Adrenal gland (tissue), 19 donors: ENCODE results near the gene HSD17B7. TPM values are rescaled to one million over a fixed set of nuclear protein-coding genes. Genes with fewer than 3 reads are reported as not detected.
A peak's percentile ranks its signal among the peaks of the same experiment; 100 is the strongest.
"Not testable (repeated sequence)": the region's sequence is repeated elsewhere in the genome, so short reads cannot be mapped to it uniquely, and the experiment has no call there.

Experiments used
- DNase-seq, 7 donors: peaks; one replicate each; pipeline ENCODE4 v3.0.0-alpha.2; 2019 to 2020
- H3K27ac ChIP-seq, 5 donors: fragments of 200-600 bp; sonication (generic) in 4 of 5; 1 replicate in 3 of 5; 2 replicates in 2 of 5; pipeline versions ENCODE4 v1.5.1 to v1.8.0; 2016 to 2020; ENCODE audit warnings: mild to moderate bottlenecking in 1 of 5
- H3K27me3 ChIP-seq: fragments of 200-600 bp; 2 replicates; pipeline ENCODE4 v1.8.0; 2021
- H3K36me3 ChIP-seq, 2 donors: fragments of 200-600 bp; replicated peaks in 1 of 2; 1 replicate in 1 of 2; 2 replicates in 1 of 2; pipeline versions ENCODE4 v1.5.1 to v1.8.0; 2018 to 2022
- H3K4me1 ChIP-seq, 2 donors: fragments of 200-600 bp; replicated peaks in 1 of 2; 1 replicate in 1 of 2; 2 replicates in 1 of 2; pipeline versions ENCODE4 v1.5.1 to v1.8.0; 2018 to 2021
- H3K4me3 ChIP-seq, 4 donors: fragments of 200-600 bp; sonication (generic) in 3 of 4; one replicate each; pipeline ENCODE4 v1.5.1; 2016 to 2018
- H3K9me3 ChIP-seq, 3 donors: fragments of 200-600 bp; sonication (generic) in 1 of 3; replicated peaks in 1 of 3; 1 replicate in 2 of 3; 2 replicates in 1 of 3; pipeline versions ENCODE4 v1.5.1 to v1.8.0; 2016 to 2021
- POLR2A ChIP-seq, 2 donors: fragments of 450-650 bp; IDR thresholded peaks; one replicate each; pipeline ENCODE4 v1.6.1; 2017; ENCODE audit warnings: antibody characterized with exemption in 2 of 2, mild to moderate bottlenecking in 2 of 2, moderate library complexity in 1 of 2
- WGBS, 4 donors: extraction: QIAGEN DNeasy Blood & Tissue Kit in 2 of 4; methylation state at CpG; one replicate each; pipeline versions ENCODE4 v1.1.5 to v1.1.7; 2013 to 2017; 5-methylcytosine and 5-hydroxymethylcytosine counted together
- intact Hi-C, 2 donors: fragments of 100-400 bp; cut with DNase I; formaldehyde crosslinking; loops; one replicate each; pipeline versions ENCODE4 v1.14.1 to v1.15.0; 2022 to 2023
- long read RNA-seq, 10 donors: library from polyadenylated mRNA in 3 of 10; unstranded in 2 of 10; stranded (forward) in 1 of 10; transcript quantifications; one replicate each; pipeline ENCODE4 v2.0.0 and lab custom pipeline, GENCODE V29; 2021 to 2026
- polyA plus RNA-seq, 3 donors: library from polyadenylated mRNA; stranded (reverse); fragments of 200-250 nt in 2 of 3; fragments of 350-450 nt in 1 of 3; fragmentation: Illumina TruSeq in 1 of 3; extraction: RNeasy Lipid Tissue Mini Kit (QIAGEN cat#74804) in 1 of 3; gene quantifications; one replicate each; pipeline ENCODE4 v1.2.3, GENCODE V29; 2013 to 2014
- total RNA-seq, 9 donors: library from RNA; depleted of rRNA in 4 of 9; stranded (reverse); fragments of >200 nt in 4 of 9; fragments of 120-200 nt in 1 of 9; fragmentation: NEBNext Ultra II Directional in 1 of 9; extraction: Animal tissue kit (Norgen Biotek cat#: 25700) in 1 of 9; gene quantifications; one replicate each; pipeline versions ENCODE4 v1.1.0 to v1.2.4, GENCODE V29; 2013 to 2023
- TF ChIP-seq, protein P1 (sequence below), 6 experiments: fragments of 450-650 bp in 4 of 6; fragments of 200-600 bp in 2 of 6; sonication (generic) in 1 of 6; IDR thresholded peaks; 1 replicate in 5 of 6; 2 replicates in 1 of 6; pipeline versions ENCODE4 v1.5.1 to v1.8.0; 2016 to 2021; ENCODE audit warnings: antibody characterized with exemption in 6 of 6, mild to moderate bottlenecking in 2 of 6, moderate library complexity in 1 of 6
- donor health status: healthy with polysubstance abuse.
- donor health status: Bipolar disorder and iron deficiency.
- donor health status: DM: yes; HTN: yes; CAD: no.
- donor health status: DM: no; HTN: no; CAD: no.
- donor health status: DM: no; HTN: no; CAD: no.
- donor health status: DM: yes; HTN: yes; CAD: no.

HSD17B7 gene, protein sequence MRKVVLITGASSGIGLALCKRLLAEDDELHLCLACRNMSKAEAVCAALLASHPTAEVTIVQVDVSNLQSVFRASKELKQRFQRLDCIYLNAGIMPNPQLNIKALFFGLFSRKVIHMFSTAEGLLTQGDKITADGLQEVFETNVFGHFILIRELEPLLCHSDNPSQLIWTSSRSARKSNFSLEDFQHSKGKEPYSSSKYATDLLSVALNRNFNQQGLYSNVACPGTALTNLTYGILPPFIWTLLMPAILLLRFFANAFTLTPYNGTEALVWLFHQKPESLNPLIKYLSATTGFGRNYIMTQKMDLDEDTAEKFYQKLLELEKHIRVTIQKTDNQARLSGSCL
- total RNA-seq (100 to 1,000 TPM in 1 of 9 donors, 10 to 100 TPM in 8; 20.1 to 133 (median 38.7) TPM), polyA plus RNA-seq (10 to 100 TPM; 17.7 to 66.0 (median 40.9) TPM)
- long read RNA-seq, donor 1, transcript HSD17B7-202 (4 exons, 336 nt) = minor isoform, 5 of 82 reads
- long read RNA-seq, donor 1, transcript HSD17B7-201 (9 exons, 1,190 nt) = major isoform, 42 of 82 reads
- long read RNA-seq, donor 1, partial matches to known transcripts = 34 of 82 reads
- long read RNA-seq, donor 1, other reads (novel, unspliced or antisense) = 0 of 82 reads
- long read RNA-seq, donor 2, transcript HSD17B7-201 (9 exons, 1,190 nt) = major isoform, 26 of 41 reads
- long read RNA-seq, donor 2, partial matches to known transcripts = 11 of 41 reads
- long read RNA-seq, donor 2, other reads (novel, unspliced or antisense) = 0 of 41 reads
- long read RNA-seq, donor 3, transcript HSD17B7-201 (9 exons, 1,190 nt) = major isoform, 32 of 34 reads
- long read RNA-seq, donor 3, partial matches to known transcripts = 0 of 34 reads
- long read RNA-seq, donor 3, other reads (novel, unspliced or antisense) = 0 of 34 reads
- long read RNA-seq, donor 4, transcript HSD17B7-201 (9 exons, 1,190 nt) = major isoform, 15 of 25 reads
- long read RNA-seq, donor 4, partial matches to known transcripts = 4 of 25 reads
- long read RNA-seq, donor 4, other reads (novel, unspliced or antisense) = 6 of 25 reads
- long read RNA-seq, donor 5, transcript HSD17B7-201 (9 exons, 1,190 nt) = major isoform, 47 of 57 reads
- long read RNA-seq, donor 5, partial matches to known transcripts = 0 of 57 reads
- long read RNA-seq, donor 5, other reads (novel, unspliced or antisense) = 10 of 57 reads
- long read RNA-seq, donor 6, transcript HSD17B7-201 (9 exons, 1,190 nt) = major isoform, 8 of 11 reads
- long read RNA-seq, donor 6, partial matches to known transcripts = 0 of 11 reads
- long read RNA-seq, donor 6, other reads (novel, unspliced or antisense) = 3 of 11 reads
- long read RNA-seq, donor 7, transcript HSD17B7-201 (9 exons, 1,190 nt) = major isoform, 12 of 31 reads
- long read RNA-seq, donor 7, partial matches to known transcripts = 18 of 31 reads
- long read RNA-seq, donor 7, other reads (novel, unspliced or antisense) = 0 of 31 reads
- long read RNA-seq, donor 8, transcript HSD17B7-201 (9 exons, 1,190 nt) = major isoform, 27 of 40 reads
- long read RNA-seq, donor 8, partial matches to known transcripts = 9 of 40 reads
- long read RNA-seq, donor 8, other reads (novel, unspliced or antisense) = 0 of 40 reads
- long read RNA-seq, donor 9, transcript HSD17B7-201 (9 exons, 1,190 nt) = major isoform, 17 of 32 reads
- long read RNA-seq, donor 9, partial matches to known transcripts = 13 of 32 reads
- long read RNA-seq, donor 9, other reads (novel, unspliced or antisense) = 0 of 32 reads
- long read RNA-seq, donor 10, transcript HSD17B7-201 (9 exons, 1,190 nt) = major isoform, 8 of 8 reads
- long read RNA-seq, donor 10, partial matches to known transcripts = 0 of 8 reads
- long read RNA-seq, donor 10, other reads (novel, unspliced or antisense) = 0 of 8 reads

DNA sequence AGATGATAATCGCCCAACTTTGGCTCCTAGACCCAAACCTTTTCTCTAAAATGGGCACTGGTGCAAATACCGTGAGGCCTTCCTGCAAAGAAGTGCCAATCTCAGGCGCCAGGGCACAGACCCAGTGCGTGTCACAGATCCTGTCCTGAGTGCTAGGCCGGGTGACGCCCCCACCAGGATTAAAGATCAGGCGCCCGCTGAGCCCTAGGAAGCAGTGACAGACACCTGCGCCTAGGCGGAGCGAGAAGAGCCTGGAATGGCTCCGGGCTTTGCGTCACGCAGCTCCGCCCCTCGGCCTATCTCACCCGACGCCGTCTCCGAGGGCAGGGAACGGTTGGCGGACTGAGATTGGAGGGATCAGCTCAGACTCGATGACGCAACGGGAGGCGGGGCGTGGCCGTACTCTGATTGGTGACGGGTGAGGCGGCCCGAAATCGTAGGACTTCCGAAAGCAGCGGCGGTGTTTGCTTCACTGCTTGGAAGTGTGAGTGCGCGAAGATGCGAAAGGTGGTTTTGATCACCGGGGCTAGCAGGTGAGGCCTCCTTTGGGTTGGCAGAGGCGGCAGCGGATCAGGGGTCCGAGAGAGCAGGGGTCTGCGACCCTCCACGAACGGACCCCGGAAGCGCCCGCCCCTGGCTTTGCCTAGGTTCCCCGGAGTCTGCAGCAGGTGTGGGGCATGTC is at the start of gene HSD17B7:
HSD17B7 (plus strand) TSS at position 400 of the 682 bp plus-strand sequence; CDS start at position 499, 99 bp downstream.
- H3K9me3 ChIP-seq, H3K36me3 ChIP-seq, H3K27me3 ChIP-seq, intact Hi-C loops, H3K4me1 ChIP-seq: not testable (repeated sequence)
- peak; percentile 11 to 72 for TF ChIP-seq POLR2A (IDR thresholded peaks at IDR 0.05)
- TF ChIP-seq, protein P1, sequence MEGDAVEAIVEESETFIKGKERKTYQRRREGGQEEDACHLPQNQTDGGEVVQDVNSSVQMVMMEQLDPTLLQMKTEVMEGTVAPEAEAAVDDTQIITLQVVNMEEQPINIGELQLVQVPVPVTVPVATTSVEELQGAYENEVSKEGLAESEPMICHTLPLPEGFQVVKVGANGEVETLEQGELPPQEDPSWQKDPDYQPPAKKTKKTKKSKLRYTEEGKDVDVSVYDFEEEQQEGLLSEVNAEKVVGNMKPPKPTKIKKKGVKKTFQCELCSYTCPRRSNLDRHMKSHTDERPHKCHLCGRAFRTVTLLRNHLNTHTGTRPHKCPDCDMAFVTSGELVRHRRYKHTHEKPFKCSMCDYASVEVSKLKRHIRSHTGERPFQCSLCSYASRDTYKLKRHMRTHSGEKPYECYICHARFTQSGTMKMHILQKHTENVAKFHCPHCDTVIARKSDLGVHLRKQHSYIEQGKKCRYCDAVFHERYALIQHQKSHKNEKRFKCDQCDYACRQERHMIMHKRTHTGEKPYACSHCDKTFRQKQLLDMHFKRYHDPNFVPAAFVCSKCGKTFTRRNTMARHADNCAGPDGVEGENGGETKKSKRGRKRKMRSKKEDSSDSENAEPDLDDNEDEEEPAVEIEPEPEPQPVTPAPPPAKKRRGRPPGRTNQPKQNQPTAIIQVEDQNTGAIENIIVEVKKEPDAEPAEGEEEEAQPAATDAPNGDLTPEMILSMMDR (IDR thresholded peaks at IDR 0.05) = peak in 3 of 6 experiments; percentile 7 to 37 (median 31)
- WGBS, 4 donors = 1 to 8% (median 4%) methylated on average over 5 to 33 of the region's 49 CpGs
- peak; percentile 84 to 93 (median 89) for DNase-seq
- peak within 1 kb of the TSS in 2 of 4 donors; percentile 26 to 55 for H3K4me3 ChIP-seq
- peak within 1 kb of the TSS; percentile 85 to 96 (median 87) for H3K27ac ChIP-seq

DNA sequence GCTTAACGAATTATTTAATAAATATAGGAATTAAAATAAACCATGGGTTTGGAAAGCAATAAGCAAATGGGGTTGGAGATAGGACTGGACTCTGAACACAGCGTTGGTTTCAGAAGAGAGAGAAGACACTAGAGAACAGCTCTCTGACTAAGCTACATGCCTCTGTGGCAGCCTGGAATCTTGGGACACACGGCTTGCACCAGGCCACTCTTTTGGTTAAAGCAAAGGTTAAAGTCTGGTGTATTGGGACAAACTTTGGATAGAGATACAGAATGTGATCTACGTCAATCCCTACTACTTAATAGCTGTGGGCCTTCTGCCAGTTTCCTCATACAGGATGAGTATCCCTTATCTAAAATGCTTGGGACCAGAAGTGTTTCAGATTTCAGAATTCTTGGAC is 49.7 kb upstream of the HSD17B7 start:
- Histone ChIP-seq H3K27me3 (no peaks in the 10 kb centered on the region), H3K4me1 (peaks cover 3 to 7% of the 10 kb centered on the region in 2 donors), H3K36me3 (no peaks in the 10 kb centered on the region), H3K27ac (no peak overlapping the region), H3K4me3 (no peak overlapping the region), H3K9me3 (no peaks in the 10 kb centered on the region)
- DNase-seq = peak in 5 of 7 donors; percentile 25 to 70 (median 41)
- intact Hi-C loops = no loop called here
- TF ChIP-seq, protein P1 (IDR thresholded peaks at IDR 0.05) = no peak
- no peak for TF ChIP-seq POLR2A (IDR thresholded peaks at IDR 0.05)
- 69 to 75% (median 73%) methylated on average over 4 of the region's 4 CpGs for WGBS, 4 donors

DNA sequence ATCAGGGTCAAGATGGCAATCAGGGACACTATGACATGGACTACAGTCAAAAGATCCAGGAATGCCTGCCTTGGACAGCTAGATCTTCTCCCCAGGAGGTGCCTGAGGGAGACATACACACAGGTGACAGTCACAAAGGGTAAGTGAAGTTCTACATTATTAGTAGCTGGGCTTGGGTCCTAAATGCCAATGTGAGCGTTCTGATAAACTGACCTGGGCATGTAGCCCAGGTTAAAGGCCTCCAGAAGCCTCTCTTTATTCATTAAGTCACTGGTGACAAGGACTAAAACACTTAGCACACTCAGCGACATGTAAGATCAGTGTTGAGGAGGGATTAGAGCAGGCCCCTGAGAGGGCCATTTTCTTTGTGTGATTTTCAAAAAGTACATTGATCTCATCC is 48.9 kb upstream of the HSD17B7 start:
- Histone ChIP-seq H3K27ac (no peak overlapping the region), H3K4me3 (no peak overlapping the region), H3K4me1 (peaks cover 0 to 3% of the 10 kb centered on the region in 2 donors), H3K36me3 (no peaks in the 10 kb centered on the region), H3K9me3 (no peaks in the 10 kb centered on the region), H3K27me3 (no peaks in the 10 kb centered on the region)
- DNase-seq = no peak
- 47 to 69% (median 66%) methylated on average over 2 of the region's 2 CpGs for WGBS, 4 donors
- intact Hi-C loops = no loop called here
- no peak for TF ChIP-seq POLR2A (IDR thresholded peaks at IDR 0.05)
- TF ChIP-seq, protein P1 (IDR thresholded peaks at IDR 0.05) = no peak

DNA sequence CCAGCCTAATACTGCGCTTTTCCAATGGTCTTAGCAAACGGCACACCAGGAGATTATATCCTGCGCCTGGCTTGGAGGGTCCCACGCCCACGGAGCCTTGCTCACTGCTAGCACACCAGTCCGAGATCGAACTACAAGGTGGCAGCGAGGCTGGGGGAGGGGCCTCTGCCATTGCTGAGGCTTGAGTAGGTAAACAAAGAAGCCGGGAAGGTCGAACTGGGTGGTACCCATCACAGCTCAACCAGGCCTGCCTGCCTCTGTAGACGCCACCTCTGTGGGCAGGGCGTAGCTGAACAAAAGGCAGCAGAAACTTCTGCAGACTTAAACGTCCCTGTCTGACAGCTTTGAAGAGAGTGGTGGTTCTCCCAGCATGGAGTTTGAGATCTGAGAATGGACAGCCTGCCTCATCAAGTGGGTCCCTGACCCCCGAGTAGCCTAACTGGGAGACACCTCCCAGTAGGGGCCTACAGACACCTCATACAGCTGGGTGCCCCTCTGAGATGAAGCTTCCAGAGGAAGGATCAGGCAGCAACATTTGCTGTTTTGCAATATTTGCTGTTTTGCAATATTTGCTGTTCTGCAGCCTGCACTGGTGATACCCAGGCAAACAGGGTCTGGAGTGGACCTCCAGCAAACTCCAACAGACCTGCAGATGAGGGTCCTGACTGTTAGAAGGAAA is 44.1 kb upstream of the HSD17B7 start:
- intact Hi-C loops, H3K36me3 ChIP-seq, H3K27ac ChIP-seq, H3K4me3 ChIP-seq, DNase-seq, H3K9me3 ChIP-seq, H3K27me3 ChIP-seq, H3K4me1 ChIP-seq: not testable (repeated sequence)
- WGBS, 4 donors = 95 to 97% (median 96%) methylated on average over 10 to 14 of the region's 14 CpGs
